K562 (cell line): Measurements from ENCODE around the gene STK11. TPM values are rescaled to one million over a fixed set of nuclear protein-coding genes. Genes with fewer than 3 reads are reported as not detected.

Source experiments
- ATF6 ChIP-seq: sonication (generic); formaldehyde crosslinking; IDR thresholded peaks from 2 replicates; pipeline ENCODE4 v1.4.0; 2020; ENCODE audit warnings: mild to moderate bottlenecking, missing genetic modification reagents
- BRCA1 ChIP-seq, 2 experiments: fragments of 450-650 bp in 1 of 2; sonication (generic) in 1 of 2; formaldehyde crosslinking in 1 of 2; IDR thresholded peaks; 2 replicates each; pipeline versions ENCODE4 v1.5.0 to v1.6.1; 2017 to 2020; ENCODE audit warnings: mild to moderate bottlenecking in 1 of 2, missing genetic modification reagents in 1 of 2
- ERF ChIP-seq: fragments of 450-650 bp; formaldehyde crosslinking; IDR thresholded peaks from 2 replicates; pipeline ENCODE4 v1.4.0; 2020; ENCODE audit warnings: mild to moderate bottlenecking, mixed read lengths
- HMGN3 ChIP-seq: IDR thresholded peaks from 2 replicates; pipeline ENCODE4 v1.6.1; 2011; ENCODE audit warnings: borderline replicate concordance, low read depth, mild to moderate bottlenecking, mixed read lengths, low read length; ENCODE audit not compliant: insufficient read length; ENCODE audit errors: extremely low read depth
- KLF13 ChIP-seq: fragments of 450-650 bp; IDR thresholded peaks from 2 replicates; pipeline ENCODE4 v1.6.1; 2016; ENCODE audit warnings: missing genetic modification characterization, low read depth, mild to moderate bottlenecking, missing compliant biosample characterization, moderate library complexity, borderline replicate concordance
- MLLT1 ChIP-seq, 2 experiments: fragments of 450-650 bp; IDR thresholded peaks; 2 replicates each; pipeline ENCODE4 v1.6.1; 2016
- NCOA4 ChIP-seq: fragments of 450-650 bp; IDR thresholded peaks from 2 replicates; pipeline ENCODE4 v1.6.1; 2018; ENCODE audit warnings: mild to moderate bottlenecking; ENCODE audit not compliant: partially characterized antibody
- POLR2G ChIP-seq: fragments of 200-400 bp; formaldehyde crosslinking; IDR thresholded peaks from 2 replicates; pipeline ENCODE4 v1.6.1; 2017; ENCODE audit warnings: low read depth, mild to moderate bottlenecking, antibody characterized with exemption, low read length, moderate library complexity
- SMAD2 ChIP-seq: fragments of 150-350 bp; IDR thresholded peaks from 2 replicates; pipeline ENCODE4 v1.6.1; 2014; ENCODE audit warnings: low read depth, mild to moderate bottlenecking, low read length
- SMAD4 ChIP-seq: fragments of 250-450 bp; sonication (Bioruptor Pico); conservative IDR thresholded peaks from 2 replicates; pipeline ENCODE4 v1.8.0; 2021; ENCODE audit warnings: inconsistent platforms, mild to moderate bottlenecking, moderate library complexity
- TEAD2 ChIP-seq: fragments of 450-650 bp; IDR thresholded peaks from 2 replicates; pipeline ENCODE4 v1.6.1; 2016; ENCODE audit warnings: missing genetic modification characterization, control low read depth, missing compliant biosample characterization
- ZEB2 ChIP-seq: fragments of 450-650 bp; IDR thresholded peaks from 2 replicates; pipeline ENCODE4 v1.6.1; 2016
- ZNF134 ChIP-seq: fragments of 250-450 bp; sonication (Bioruptor Pico); conservative IDR thresholded peaks from 2 replicates; pipeline ENCODE4 v1.4.0; 2020
- ZNF24 ChIP-seq: fragments of 450-650 bp; IDR thresholded peaks from 2 replicates; pipeline ENCODE4 v1.6.1; 2016
- ZNF561 ChIP-seq: fragments of 450-650 bp; formaldehyde crosslinking; conservative IDR thresholded peaks from 2 replicates; pipeline ENCODE4 v1.4.0; 2020; ENCODE audit warnings: mild to moderate bottlenecking, moderate library complexity
- ZNF785 ChIP-seq: fragments of 250-450 bp; sonication (Bioruptor Pico); IDR thresholded peaks from 2 replicates; pipeline ENCODE4 v1.4.0; 2020; ENCODE audit warnings: mild to moderate bottlenecking
- ZSCAN29 ChIP-seq: fragments of 450-650 bp; IDR thresholded peaks from 2 replicates; pipeline ENCODE4 v1.6.1; 2017
- polyA plus RNA-seq, 8 experiments: library from polyadenylated mRNA; depleted of rRNA in 4 of 8; stranded (reverse) in 5 of 8; unstranded in 3 of 8; fragments of >200 nt; fragmentation: Nextera tagmentation in 2 of 8; fragmentation: Illumina TruSeq in 1 of 8; extraction: Ambion mirVana in 2 of 8; extraction: Trizol in 1 of 8; gene quantifications; 2 replicates each; pipeline versions ENCODE4 v1.2.1 to v1.2.3, GENCODE V29; 2011 to 2014; ENCODE audit warnings: inconsistent platforms in 1 of 8, missing spikeins in 1 of 8
- total RNA-seq, 7 experiments: library from RNA; depleted of rRNA in 6 of 7; stranded (reverse); fragments of >200 nt in 6 of 7; fragmentation: Illumina TruSeq in 2 of 7; extraction: Trizol in 2 of 7; gene quantifications; 2 replicates each; pipeline versions ENCODE4 v1.2.1 to v1.2.3, GENCODE V29; 2011 to 2021; ENCODE audit warnings: low replicate concordance in 1 of 7
- TF ChIP-seq, protein P1 (sequence below): fragments of 200-800 bp; sonication (Bioruptor generic); IDR thresholded peaks from 2 replicates; pipeline ENCODE4 v1.6.1; 2016; ENCODE audit warnings: missing genetic modification characterization, missing compliant biosample characterization
- TF ChIP-seq, protein P2 (sequence below): fragments of 250-450 bp; sonication (Bioruptor Pico); IDR thresholded peaks from 2 replicates; pipeline ENCODE4 v1.8.0; 2021; ENCODE audit warnings: moderate library complexity, mild to moderate bottlenecking, inconsistent platforms

Gene STK11
- total and polyA plus RNA-seq, 9 of the 15 experiments (the other 6 are each of a cell fraction or from before 2014, with no cell fraction given): 0.15 to 96.5 (median 31.7) TPM

GRCh38 chr19:1239796-1240737, 34.5 kb downstream of the STK11 start (continued):
- TF ChIP-seq, protein P1, sequence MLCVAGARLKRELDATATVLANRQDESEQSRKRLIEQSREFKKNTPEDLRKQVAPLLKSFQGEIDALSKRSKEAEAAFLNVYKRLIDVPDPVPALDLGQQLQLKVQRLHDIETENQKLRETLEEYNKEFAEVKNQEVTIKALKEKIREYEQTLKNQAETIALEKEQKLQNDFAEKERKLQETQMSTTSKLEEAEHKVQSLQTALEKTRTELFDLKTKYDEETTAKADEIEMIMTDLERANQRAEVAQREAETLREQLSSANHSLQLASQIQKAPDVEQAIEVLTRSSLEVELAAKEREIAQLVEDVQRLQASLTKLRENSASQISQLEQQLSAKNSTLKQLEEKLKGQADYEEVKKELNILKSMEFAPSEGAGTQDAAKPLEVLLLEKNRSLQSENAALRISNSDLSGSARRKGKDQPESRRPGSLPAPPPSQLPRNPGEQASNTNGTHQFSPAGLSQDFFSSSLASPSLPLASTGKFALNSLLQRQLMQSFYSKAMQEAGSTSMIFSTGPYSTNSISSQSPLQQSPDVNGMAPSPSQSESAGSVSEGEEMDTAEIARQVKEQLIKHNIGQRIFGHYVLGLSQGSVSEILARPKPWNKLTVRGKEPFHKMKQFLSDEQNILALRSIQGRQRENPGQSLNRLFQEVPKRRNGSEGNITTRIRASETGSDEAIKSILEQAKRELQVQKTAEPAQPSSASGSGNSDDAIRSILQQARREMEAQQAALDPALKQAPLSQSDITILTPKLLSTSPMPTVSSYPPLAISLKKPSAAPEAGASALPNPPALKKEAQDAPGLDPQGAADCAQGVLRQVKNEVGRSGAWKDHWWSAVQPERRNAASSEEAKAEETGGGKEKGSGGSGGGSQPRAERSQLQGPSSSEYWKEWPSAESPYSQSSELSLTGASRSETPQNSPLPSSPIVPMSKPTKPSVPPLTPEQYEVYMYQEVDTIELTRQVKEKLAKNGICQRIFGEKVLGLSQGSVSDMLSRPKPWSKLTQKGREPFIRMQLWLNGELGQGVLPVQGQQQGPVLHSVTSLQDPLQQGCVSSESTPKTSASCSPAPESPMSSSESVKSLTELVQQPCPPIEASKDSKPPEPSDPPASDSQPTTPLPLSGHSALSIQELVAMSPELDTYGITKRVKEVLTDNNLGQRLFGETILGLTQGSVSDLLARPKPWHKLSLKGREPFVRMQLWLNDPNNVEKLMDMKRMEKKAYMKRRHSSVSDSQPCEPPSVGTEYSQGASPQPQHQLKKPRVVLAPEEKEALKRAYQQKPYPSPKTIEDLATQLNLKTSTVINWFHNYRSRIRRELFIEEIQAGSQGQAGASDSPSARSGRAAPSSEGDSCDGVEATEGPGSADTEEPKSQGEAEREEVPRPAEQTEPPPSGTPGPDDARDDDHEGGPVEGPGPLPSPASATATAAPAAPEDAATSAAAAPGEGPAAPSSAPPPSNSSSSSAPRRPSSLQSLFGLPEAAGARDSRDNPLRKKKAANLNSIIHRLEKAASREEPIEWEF: no peak
- TF ChIP-seq ZSCAN29: no peak
- peak; percentile 78; the same call in 1 of the 2 replicates for TF ChIP-seq KLF13 (tag)
- TF ChIP-seq ZNF24: 0 out of 2 replicates have a peak, but pooled peaks have one; percentile 18
- TF ChIP-seq POLR2G: peak; percentile 74
- no peak for TF ChIP-seq MLLT1 (IDR thresholded peaks at IDR 0.05)
- no peak for TF ChIP-seq ZNF561 (CRISPR knock-in tag)
- TF ChIP-seq ATF6 (CRISPR knock-in tag): no peak
- no peak for TF ChIP-seq ZNF785 (CRISPR knock-in tag)
- no peak for TF ChIP-seq SMAD2
- peak; percentile 56; the same call in 1 of the 2 replicates for TF ChIP-seq ERF (CRISPR knock-in tag)
- TF ChIP-seq TEAD2 (tag): no peak
- TF ChIP-seq BRCA1 (IDR thresholded peaks at IDR 0.05): no peak
- no peak for TF ChIP-seq BRCA1 (CRISPR knock-in tag; IDR thresholded peaks at IDR 0.05)
- peak; percentile 80 for TF ChIP-seq SMAD4 (CRISPR knock-in tag)
- no peak for TF ChIP-seq ZNF134
- TF ChIP-seq, protein P2, sequence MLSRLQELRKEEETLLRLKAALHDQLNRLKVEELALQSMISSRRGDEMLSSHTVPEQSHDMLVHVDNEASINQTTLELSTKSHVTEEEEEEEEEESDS (CRISPR knock-in tag): no peak
- peak; percentile 80 for TF ChIP-seq HMGN3
- no peak for TF ChIP-seq ZEB2
- TF ChIP-seq NCOA4: no peak
